ENCODE data around the gene PKP4.

DNA sequence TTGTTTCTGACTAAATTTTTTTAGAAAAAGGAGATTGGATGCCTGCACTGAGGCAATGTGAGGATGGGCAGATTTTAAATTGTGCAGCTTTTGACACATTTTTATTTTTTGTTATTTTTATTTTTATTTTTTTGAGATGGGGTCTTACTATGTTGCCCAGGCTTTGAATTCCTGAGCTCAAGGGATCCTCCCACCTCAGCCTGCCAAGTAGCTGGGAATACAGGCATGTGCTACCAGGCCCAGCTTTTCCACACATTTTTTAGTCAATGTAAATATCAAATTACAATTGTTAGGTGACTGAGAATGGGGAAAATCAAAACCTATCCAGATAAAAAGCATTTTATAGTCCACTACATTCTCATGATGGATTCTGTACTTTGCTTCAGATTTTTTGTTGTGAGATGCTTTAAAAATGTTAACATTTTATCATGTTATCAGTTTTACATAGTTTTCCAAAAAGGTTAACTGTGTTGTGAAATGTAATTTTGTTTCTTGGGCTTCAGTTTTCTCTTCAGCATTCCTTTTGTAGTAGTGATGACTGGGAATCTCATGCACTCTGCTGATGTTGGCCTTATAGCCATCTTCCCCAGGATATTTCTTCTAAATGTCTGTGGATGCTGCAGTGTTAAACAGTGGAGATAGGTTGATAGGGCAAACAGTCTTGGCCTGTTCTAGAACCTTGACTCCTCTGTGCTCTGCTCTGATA lies 41.4 kb downstream of the PKP4 start:
- TF ChIP-seq EZH2 (IDR thresholded peaks at IDR 0.05; ENCODE audit: low read depth) = no peak
- TF ChIP-seq, protein P1, sequence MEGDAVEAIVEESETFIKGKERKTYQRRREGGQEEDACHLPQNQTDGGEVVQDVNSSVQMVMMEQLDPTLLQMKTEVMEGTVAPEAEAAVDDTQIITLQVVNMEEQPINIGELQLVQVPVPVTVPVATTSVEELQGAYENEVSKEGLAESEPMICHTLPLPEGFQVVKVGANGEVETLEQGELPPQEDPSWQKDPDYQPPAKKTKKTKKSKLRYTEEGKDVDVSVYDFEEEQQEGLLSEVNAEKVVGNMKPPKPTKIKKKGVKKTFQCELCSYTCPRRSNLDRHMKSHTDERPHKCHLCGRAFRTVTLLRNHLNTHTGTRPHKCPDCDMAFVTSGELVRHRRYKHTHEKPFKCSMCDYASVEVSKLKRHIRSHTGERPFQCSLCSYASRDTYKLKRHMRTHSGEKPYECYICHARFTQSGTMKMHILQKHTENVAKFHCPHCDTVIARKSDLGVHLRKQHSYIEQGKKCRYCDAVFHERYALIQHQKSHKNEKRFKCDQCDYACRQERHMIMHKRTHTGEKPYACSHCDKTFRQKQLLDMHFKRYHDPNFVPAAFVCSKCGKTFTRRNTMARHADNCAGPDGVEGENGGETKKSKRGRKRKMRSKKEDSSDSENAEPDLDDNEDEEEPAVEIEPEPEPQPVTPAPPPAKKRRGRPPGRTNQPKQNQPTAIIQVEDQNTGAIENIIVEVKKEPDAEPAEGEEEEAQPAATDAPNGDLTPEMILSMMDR (conservative IDR thresholded peaks at IDR 0.05) = no peak

Data from PC-9 (cell line).